HEK293 (cell line): ENCODE measurements around the gene DNASE1L3.

Experiments used
- CTCF ChIA-PET: fragments of 350-600 bp; formaldehyde crosslinking; extraction: SDS; loops from one replicate; lab custom pipeline; 2021; ENCODE audit warnings: antibody characterized with exemption; lab: Yijun Ruan, JAX
- POLR2A ChIA-PET: fragments of 300-600 bp; formaldehyde crosslinking; extraction: SDS; loops from one replicate; lab custom pipeline; 2020; ENCODE audit warnings: antibody characterized with exemption, inconsistent platforms; lab: Yijun Ruan, JAX
- H3K27ac ChIP-seq: fragments of 200-500 bp; sonication (Bioruptor generic); 2 replicates; pipeline ENCODE4 v1.5.1; 2014; ENCODE audit warnings: low read depth, low read length, control low read depth, inconsistent platforms; ENCODE audit errors: extremely low read depth
- H3K36me3 ChIP-seq, 2 experiments: fragments of 200-500 bp in 1 of 2; sonication (Bioruptor generic) in 1 of 2; 1 replicate in 1 of 2; 2 replicates in 1 of 2; pipeline ENCODE4 v1.5.1; 2014 to 2017; ENCODE audit warnings: inconsistent platforms in 2 of 2, low read length in 2 of 2; ENCODE audit not compliant: control insufficient read depth in 2 of 2, insufficient read depth in 1 of 2
- H3K4me1 ChIP-seq: fragments of 200-500 bp; sonication (Bioruptor generic); 2 replicates; pipeline ENCODE4 v1.5.1; 2014; ENCODE audit warnings: mild to moderate bottlenecking, low read length, inconsistent platforms; ENCODE audit not compliant: control insufficient read depth, insufficient read depth
- H3K4me3 ChIP-seq: 2 replicates; pipeline ENCODE4 v1.5.1; 2011; ENCODE audit warnings: low read depth, mild to moderate bottlenecking, control low read depth, low read length, moderate library complexity
- H3K9me3 ChIP-seq: fragments of 200-500 bp; sonication (Bioruptor generic); 2 replicates; pipeline ENCODE4 v1.5.1; 2014; ENCODE audit warnings: low read depth, low read length, inconsistent platforms; ENCODE audit not compliant: control insufficient read depth, insufficient read depth
- PATZ1 ChIP-seq: fragments of 450-650 bp; formaldehyde crosslinking; IDR thresholded peaks from 2 replicates; pipeline ENCODE4 v1.5.1; 2016; ENCODE audit warnings: missing biosample characterization, missing genetic modification characterization
- ZBTB11 ChIP-seq: fragments of 450-650 bp; formaldehyde crosslinking; conservative IDR thresholded peaks from 2 replicates; pipeline ENCODE4 v1.5.1; 2016; ENCODE audit warnings: low read depth, missing biosample characterization, missing genetic modification characterization
- ZBTB48 ChIP-seq: fragments of 450-650 bp; formaldehyde crosslinking; IDR thresholded peaks from 2 replicates; pipeline ENCODE4 v1.5.1; 2016; ENCODE audit warnings: missing biosample characterization, missing genetic modification characterization
- ZBTB8A ChIP-seq: fragments of 450-650 bp; formaldehyde crosslinking; IDR thresholded peaks from 2 replicates; pipeline ENCODE4 v1.5.1; 2016; ENCODE audit warnings: missing biosample characterization, missing genetic modification characterization
- ZNF112 ChIP-seq: fragments of 450-650 bp; formaldehyde crosslinking; IDR thresholded peaks from 2 replicates; pipeline ENCODE4 v1.5.0; 2017; ENCODE audit warnings: missing biosample characterization, missing genetic modification characterization
- ZNF121 ChIP-seq: fragments of 450-650 bp; formaldehyde crosslinking; IDR thresholded peaks from 2 replicates; pipeline ENCODE4 v1.5.1; 2016; ENCODE audit warnings: missing biosample characterization, missing genetic modification characterization
- ZNF138 ChIP-seq: fragments of 450-650 bp; formaldehyde crosslinking; IDR thresholded peaks from 2 replicates; pipeline ENCODE4 v1.5.1; 2016; ENCODE audit warnings: missing biosample characterization, missing genetic modification characterization, borderline replicate concordance
- ZNF169 ChIP-seq: fragments of 450-650 bp; formaldehyde crosslinking; IDR thresholded peaks from 2 replicates; pipeline ENCODE4 v1.5.1; 2016; ENCODE audit warnings: missing biosample characterization, missing genetic modification characterization
- ZNF175 ChIP-seq: fragments of 450-650 bp; formaldehyde crosslinking; IDR thresholded peaks from 2 replicates; pipeline ENCODE4 v1.5.1; 2016; ENCODE audit warnings: missing biosample characterization, missing genetic modification characterization
- ZNF2 ChIP-seq: fragments of 450-650 bp; formaldehyde crosslinking; IDR thresholded peaks from 2 replicates; pipeline ENCODE4 v1.5.1; 2016; ENCODE audit warnings: missing biosample characterization, missing genetic modification characterization
- ZNF416 ChIP-seq: fragments of 450-650 bp; formaldehyde crosslinking; IDR thresholded peaks from 2 replicates; pipeline ENCODE4 v1.5.1; 2016; ENCODE audit warnings: missing biosample characterization, missing genetic modification characterization
- ZNF561 ChIP-seq: fragments of 450-650 bp; IDR thresholded peaks from 2 replicates; pipeline ENCODE4 v1.5.1; 2018; ENCODE audit warnings: missing biosample characterization, missing genetic modification characterization, borderline replicate concordance
- ZNF701 ChIP-seq: fragments of 450-650 bp; formaldehyde crosslinking; IDR thresholded peaks from 2 replicates; pipeline ENCODE4 v1.5.1; 2016; ENCODE audit warnings: missing biosample characterization, missing genetic modification characterization
- ZNF777 ChIP-seq: fragments of 450-650 bp; formaldehyde crosslinking; IDR thresholded peaks from 2 replicates; pipeline ENCODE4 v1.5.1; 2017; ENCODE audit warnings: missing biosample characterization, missing genetic modification characterization, borderline replicate concordance
- TF ChIP-seq, protein P1 (sequence below): fragments of 450-650 bp; formaldehyde crosslinking; IDR thresholded peaks from 2 replicates; pipeline ENCODE4; 2016; ENCODE audit warnings: missing biosample characterization, missing genetic modification characterization
- TF ChIP-seq, protein P2 (sequence below): fragments of 450-650 bp; formaldehyde crosslinking; IDR thresholded peaks from 2 replicates; pipeline ENCODE4 v1.5.1; 2016; ENCODE audit warnings: missing biosample characterization, missing genetic modification characterization

The DNASE1L3 gene

DNA sequence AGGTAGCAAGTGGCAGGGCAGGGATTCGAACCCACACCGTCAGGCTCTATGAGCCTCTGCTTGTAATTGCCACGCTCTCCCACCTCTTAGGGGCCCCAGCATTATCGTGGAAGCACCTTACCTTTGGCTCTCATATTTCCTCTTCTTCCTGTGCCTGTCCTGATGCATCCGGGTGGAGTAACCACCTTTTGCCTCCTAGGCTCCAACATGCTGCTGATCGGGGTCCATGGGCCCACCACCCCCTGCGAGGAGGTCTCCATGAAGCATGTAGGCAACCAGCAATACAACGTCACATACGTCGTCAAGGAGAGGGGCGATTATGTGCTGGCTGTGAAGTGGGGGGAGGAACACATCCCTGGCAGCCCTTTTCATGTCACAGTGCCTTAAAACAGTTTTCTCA lies 40.4 kb downstream of the DNASE1L3 start (continued):
- TF ChIP-seq ZNF701 (no peak), PATZ1 (no peak), ZNF121 (tag by site-specific recombination) (no peak), ZBTB11 (tag by site-specific recombination) (no peak)
- TF ChIP-seq, all 188 proteins: peak for 0

- H3K9me3 ChIP-seq = no peaks in the 10 kb centered on the region
- no peak for TF ChIP-seq ZNF777
- no peak for TF ChIP-seq ZNF2
- no peak for TF ChIP-seq ZNF169 (tag by site-specific recombination)
- TF ChIP-seq ZBTB8A (tag by site-specific recombination) = no peak
- no peak for TF ChIP-seq ZNF175
- TF ChIP-seq, protein P1, sequence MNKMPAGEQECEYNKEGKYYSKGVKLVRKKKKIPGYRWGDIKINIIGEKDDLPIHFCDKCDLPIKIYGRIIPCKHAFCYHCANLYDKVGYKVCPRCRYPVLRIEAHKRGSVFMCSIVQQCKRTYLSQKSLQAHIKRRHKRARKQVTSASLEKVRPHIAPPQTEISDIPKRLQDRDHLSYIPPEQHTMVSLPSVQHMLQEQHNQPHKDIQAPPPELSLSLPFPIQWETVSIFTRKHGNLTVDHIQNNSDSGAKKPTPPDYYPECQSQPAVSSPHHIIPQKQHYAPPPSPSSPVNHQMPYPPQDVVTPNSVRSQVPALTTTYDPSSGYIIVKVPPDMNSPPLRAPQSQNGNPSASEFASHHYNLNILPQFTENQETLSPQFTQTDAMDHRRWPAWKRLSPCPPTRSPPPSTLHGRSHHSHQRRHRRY = no peak
- no peak for TF ChIP-seq PATZ1
- no peak for TF ChIP-seq ZNF416 (tag by site-specific recombination)
- POLR2A ChIA-PET = no interaction called here
- CTCF ChIA-PET = no interaction called here
- no peak overlapping the region for H3K27ac ChIP-seq
- H3K36me3 ChIP-seq = peaks cover 0 to 61% of the 10 kb centered on the region in 2 experiments; a peak in 1 of 3 replicates
- no peak overlapping the region for H3K4me3 ChIP-seq
- H3K4me1 ChIP-seq = no peaks in the 10 kb centered on the region
These were observed 41.4 kb downstream of the DNASE1L3 start for GRCh38 chr3:58169371-58169770.

DNA sequence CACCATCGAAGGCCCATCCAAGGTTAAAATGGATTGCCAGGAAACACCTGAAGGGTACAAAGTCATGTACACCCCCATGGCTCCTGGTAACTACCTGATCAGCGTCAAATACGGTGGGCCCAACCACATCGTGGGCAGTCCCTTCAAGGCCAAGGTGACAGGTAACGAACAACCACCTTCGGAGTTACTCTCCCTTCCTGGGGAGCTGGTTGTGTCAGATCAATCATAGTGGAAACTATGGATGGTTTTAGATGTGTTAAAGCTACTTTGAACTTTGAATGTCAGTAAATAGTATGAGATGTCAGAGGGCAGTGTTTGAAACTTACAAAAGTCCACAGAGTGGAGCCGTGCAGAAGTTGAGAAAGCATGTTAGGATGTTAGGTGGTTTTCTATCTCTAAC lies 42.3 kb downstream of the DNASE1L3 start:
- POLR2A ChIA-PET = no interaction called here

More for the DNA sequence above, 42.3 kb downstream of the DNASE1L3 start:
- no peak overlapping the region for H3K4me3 ChIP-seq
- peaks cover 0 to 70% of the 10 kb centered on the region in 2 experiments; a peak in 1 of 3 replicates for H3K36me3 ChIP-seq
- H3K9me3 ChIP-seq = no peaks in the 10 kb centered on the region
- TF ChIP-seq ZBTB48 (tag by site-specific recombination) (no peak), ZNF561 (tag by site-specific recombination) (no peak), ZNF138 (tag by site-specific recombination) (no peak), ZNF112 (tag by site-specific recombination) (no peak)
- TF ChIP-seq, protein P2, sequence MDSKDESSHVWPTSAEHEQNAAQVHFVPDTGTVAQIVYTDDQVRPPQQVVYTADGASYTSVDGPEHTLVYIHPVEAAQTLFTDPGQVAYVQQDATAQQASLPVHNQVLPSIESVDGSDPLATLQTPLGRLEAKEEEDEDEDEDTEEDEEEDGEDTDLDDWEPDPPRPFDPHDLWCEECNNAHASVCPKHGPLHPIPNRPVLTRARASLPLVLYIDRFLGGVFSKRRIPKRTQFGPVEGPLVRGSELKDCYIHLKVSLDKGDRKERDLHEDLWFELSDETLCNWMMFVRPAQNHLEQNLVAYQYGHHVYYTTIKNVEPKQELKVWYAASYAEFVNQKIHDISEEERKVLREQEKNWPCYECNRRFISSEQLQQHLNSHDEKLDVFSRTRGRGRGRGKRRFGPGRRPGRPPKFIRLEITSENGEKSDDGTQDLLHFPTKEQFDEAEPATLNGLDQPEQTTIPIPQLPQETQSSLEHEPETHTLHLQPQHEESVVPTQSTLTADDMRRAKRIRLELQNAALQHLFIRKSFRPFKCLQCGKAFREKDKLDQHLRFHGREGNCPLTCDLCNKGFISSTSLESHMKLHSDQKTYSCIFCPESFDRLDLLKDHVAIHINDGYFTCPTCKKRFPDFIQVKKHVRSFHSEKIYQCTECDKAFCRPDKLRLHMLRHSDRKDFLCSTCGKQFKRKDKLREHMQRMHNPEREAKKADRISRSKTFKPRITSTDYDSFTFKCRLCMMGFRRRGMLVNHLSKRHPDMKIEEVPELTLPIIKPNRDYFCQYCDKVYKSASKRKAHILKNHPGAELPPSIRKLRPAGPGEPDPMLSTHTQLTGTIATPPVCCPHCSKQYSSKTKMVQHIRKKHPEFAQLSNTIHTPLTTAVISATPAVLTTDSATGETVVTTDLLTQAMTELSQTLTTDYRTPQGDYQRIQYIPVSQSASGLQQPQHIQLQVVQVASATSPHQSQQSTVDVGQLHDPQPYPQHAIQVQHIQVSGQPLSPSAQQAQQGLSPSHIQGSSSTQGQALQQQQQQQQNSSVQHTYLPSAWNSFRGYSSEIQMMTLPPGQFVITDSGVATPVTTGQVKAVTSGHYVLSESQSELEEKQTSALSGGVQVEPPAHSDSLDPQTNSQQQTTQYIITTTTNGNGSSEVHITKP (tag by site-specific recombination) = no peak
- CTCF ChIA-PET = interaction anchor here (0.6 to 4.6 kb wide), 7 partner anchors 9 to 323 kb away, joined by 3 to 34 read pairs (median 3); partner anchors contain the start of gene KCTD6
- H3K4me1 ChIP-seq = no peaks in the 10 kb centered on the region
- H3K27ac ChIP-seq = no peak overlapping the region
